ENCODE data around the gene CELSR2. TPM values are rescaled to one million over a fixed set of nuclear protein-coding genes. Genes with fewer than 3 reads are reported as not detected.

Gene CELSR2
- total RNA-seq, 4 donors from 2014 or later = 7.8 to 20.4 (median 10.5) TPM

DNA sequence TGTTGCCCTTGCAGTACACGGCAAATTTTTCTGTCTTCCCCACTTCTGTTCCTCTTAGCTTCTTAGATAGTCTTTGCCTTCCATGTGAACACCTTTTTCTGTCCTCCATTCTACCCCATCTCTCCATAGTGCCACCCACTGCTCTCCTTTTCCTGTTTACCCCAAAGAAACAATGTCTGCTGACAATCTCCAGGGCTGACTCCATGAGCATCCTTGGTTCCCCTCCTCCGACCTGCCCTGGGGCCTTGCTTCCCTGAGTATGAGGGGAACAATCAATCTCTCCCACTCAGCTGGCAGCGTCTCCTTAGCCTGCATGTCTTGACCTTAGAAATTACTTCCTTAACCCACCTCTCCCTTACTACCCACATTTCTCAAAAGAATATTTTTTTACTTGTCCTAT lies 69.8 kb downstream of the CELSR2 start:
- Histone ChIP-seq H3K27me3 (no peaks in the 10 kb centered on the region), H3K36me3 (peaks cover 82 to 100% (median 100%) of the 10 kb centered on the region in 4 donors), H3K4me1 (peaks cover 0 to 5% (median 2%) of the 10 kb centered on the region in 4 donors), H3K9me3 (no peaks in the 10 kb centered on the region), H3K4me3 (no peak overlapping the region), H3K27ac (replicated peaks in 1 of 4) (no peak overlapping the region)
- TF ChIP-seq POLR2A (IDR thresholded peaks at IDR 0.05; ENCODE audit: low read depth) = no peak
- TF ChIP-seq, protein P1, sequence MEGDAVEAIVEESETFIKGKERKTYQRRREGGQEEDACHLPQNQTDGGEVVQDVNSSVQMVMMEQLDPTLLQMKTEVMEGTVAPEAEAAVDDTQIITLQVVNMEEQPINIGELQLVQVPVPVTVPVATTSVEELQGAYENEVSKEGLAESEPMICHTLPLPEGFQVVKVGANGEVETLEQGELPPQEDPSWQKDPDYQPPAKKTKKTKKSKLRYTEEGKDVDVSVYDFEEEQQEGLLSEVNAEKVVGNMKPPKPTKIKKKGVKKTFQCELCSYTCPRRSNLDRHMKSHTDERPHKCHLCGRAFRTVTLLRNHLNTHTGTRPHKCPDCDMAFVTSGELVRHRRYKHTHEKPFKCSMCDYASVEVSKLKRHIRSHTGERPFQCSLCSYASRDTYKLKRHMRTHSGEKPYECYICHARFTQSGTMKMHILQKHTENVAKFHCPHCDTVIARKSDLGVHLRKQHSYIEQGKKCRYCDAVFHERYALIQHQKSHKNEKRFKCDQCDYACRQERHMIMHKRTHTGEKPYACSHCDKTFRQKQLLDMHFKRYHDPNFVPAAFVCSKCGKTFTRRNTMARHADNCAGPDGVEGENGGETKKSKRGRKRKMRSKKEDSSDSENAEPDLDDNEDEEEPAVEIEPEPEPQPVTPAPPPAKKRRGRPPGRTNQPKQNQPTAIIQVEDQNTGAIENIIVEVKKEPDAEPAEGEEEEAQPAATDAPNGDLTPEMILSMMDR (IDR thresholded peaks at IDR 0.05) = no peak
- TF ChIP-seq POLR2AphosphoS5 (IDR thresholded peaks at IDR 0.05) = no peak
- TF ChIP-seq EP300 (IDR thresholded peaks at IDR 0.05) = no peak
- intact Hi-C loops (cut with DNase I) = no loop called here
- 77% methylated on average over 3 of the region's 3 CpGs for whole genome bisulfite sequencing
- no peak for DNase-seq (ENCODE audit: extremely low spot score)

DNA sequence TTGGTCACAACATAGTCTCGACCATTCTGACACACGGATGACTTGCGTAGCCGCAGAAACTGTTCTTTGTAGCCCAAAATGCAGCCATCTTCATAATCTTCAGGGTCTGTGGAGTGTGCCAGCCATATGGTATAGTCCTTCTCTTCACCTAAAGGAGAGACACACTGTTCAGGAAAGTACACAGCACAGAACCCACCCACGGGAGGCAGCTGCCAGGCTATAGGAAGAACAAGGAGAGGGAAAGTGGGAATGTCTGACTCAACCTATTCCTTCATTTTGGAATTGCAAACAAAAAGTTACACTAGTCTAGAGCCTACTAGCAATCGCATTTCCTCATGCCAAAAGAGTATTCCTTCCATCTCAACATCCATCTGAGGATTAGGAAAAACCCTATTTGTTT lies 73.6 kb downstream of the CELSR2 start:
- TF ChIP-seq POLR2A (IDR thresholded peaks at IDR 0.05; ENCODE audit: low read depth) (no peak), POLR2AphosphoS5 (IDR thresholded peaks at IDR 0.05) (no peak), EP300 (IDR thresholded peaks at IDR 0.05) (no peak)
- TF ChIP-seq, protein P1 (IDR thresholded peaks at IDR 0.05) = no peak
- no peak for DNase-seq (ENCODE audit: extremely low spot score)
- Histone ChIP-seq H3K27ac (replicated peaks in 1 of 4) (no peak overlapping the region), H3K27me3 (no peaks in the 10 kb centered on the region), H3K9me3 (no peaks in the 10 kb centered on the region), H3K4me3 (no peak overlapping the region), H3K4me1 (no peaks in the 10 kb centered on the region), H3K36me3 (peaks cover 92 to 100% (median 96%) of the 10 kb centered on the region in 4 donors)
- WGBS = 97% methylated on average over 6 of the region's 6 CpGs
- intact Hi-C loops (cut with DNase I) = no loop called here

Other genes starting within 250 kb of the CELSR2 start
- 10 to 100 TPM; 16.1 to 27.3 (median 18.1) TPM for gene WDR47, start 207.4 kb upstream of the CELSR2 start, total RNA-seq
- gene TAF13, start 173.5 kb upstream of the CELSR2 start, total RNA-seq = 10 to 100 TPM; 41.6 to 71.0 (median 51.8) TPM
- 10 to 100 TPM; 24.9 to 35.3 (median 27.5) TPM for gene TMEM167B, start 158.8 kb upstream of the CELSR2 start, total RNA-seq
- gene ELAPOR1, start 135.4 kb upstream of the CELSR2 start, total RNA-seq = under 1 TPM in 3 of 4 donors, not detected in 1; 0.34 to 0.83 (median 0.52) TPM
- gene SARS1, start 35.6 kb upstream of the CELSR2 start, total RNA-seq = 100 to 1,000 TPM; 125 to 180 (median 144) TPM
- 10 to 100 TPM in 1 of 4 donors, 1 to 10 TPM in 3; 5.3 to 12.5 (median 6.4) TPM for gene PSRC1, start 33.6 kb downstream of the CELSR2 start, total RNA-seq
- not detected for gene MYBPHL, start 57.5 kb downstream of the CELSR2 start, total RNA-seq
- gene SORT1, start 148.4 kb downstream of the CELSR2 start, total RNA-seq = 100 to 1,000 TPM in 3 of 4 donors, 10 to 100 TPM in 1; 92.6 to 136 (median 134) TPM
- gene PSMA5, start 176.9 kb downstream of the CELSR2 start, total RNA-seq = 10 to 100 TPM; 15.8 to 29.8 (median 27.4) TPM
- gene SYPL2, start 217.0 kb downstream of the CELSR2 start, total RNA-seq = 1 to 10 TPM; 2.7 to 8.0 (median 4.6) TPM
- 1 to 10 TPM; 2.2 to 3.3 (median 2.7) TPM for gene ATXN7L2, start 234.4 kb downstream of the CELSR2 start, total RNA-seq
- 10 to 100 TPM in 2 of 4 donors, 1 to 10 TPM in 2; 6.2 to 16.4 (median 8.2) TPM for gene CYB561D1, start 244.6 kb downstream of the CELSR2 start, total RNA-seq

All from esophagus muscularis mucosa (tissue), 4 donors.